ENCODE results near the gene SPRTN. TPM values are rescaled to one million over a fixed set of nuclear protein-coding genes. Genes with fewer than 3 reads are reported as not detected.

The SPRTN gene
- total and polyA plus RNA-seq, 2 experiments from 2014 or later, result 9.1 to 25.0 TPM

DNA sequence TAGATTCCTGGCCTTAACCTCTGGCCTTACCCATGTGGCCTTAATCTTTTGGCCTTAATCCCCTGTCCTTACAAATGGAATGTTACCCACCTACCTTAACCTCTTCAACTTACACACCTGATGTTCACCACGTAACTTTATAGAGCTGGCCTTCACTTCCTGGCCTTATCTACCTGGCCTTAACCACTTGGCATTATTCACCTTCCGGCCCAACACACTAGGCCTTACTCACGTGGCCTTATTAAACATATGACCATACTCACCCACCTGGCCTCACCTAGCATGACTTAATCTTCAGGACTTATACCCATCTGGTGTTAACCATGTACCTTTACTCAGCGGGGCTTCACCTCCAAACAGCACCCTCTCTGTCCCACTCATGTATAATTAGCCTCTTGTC lies 42.2 kb upstream of the SPRTN start:
- Histone ChIP-seq H3K9me2 (ENCODE audit: insufficient read depth) (no peaks in the 10 kb centered on the region), H3K36me3 (ENCODE audit: insufficient read depth) (no peaks in the 10 kb centered on the region), H3K4me2 (no peak overlapping the region), H3K4me1 (ENCODE audit: insufficient read depth) (no peaks in the 10 kb centered on the region), H3K79me2 (replicated peaks; ENCODE audit: insufficient read depth) (no peaks in the 10 kb centered on the region), H3K4me3 (no peak overlapping the region), H3K27me3 (ENCODE audit: insufficient read depth) (no peaks in the 10 kb centered on the region), H2AFZ (no peak overlapping the region), H3F3A (replicated peaks; ENCODE audit: low read depth) (no peaks in the 10 kb centered on the region), H3K27ac (ENCODE audit: low read depth) (no peak overlapping the region), H4K20me1 (replicated peaks; ENCODE audit: insufficient read depth) (no peaks in the 10 kb centered on the region)
- ATAC-seq (no peak), DNase-seq (ENCODE audit: low spot score) (no peak)
- TF ChIP-seq, protein P1, sequence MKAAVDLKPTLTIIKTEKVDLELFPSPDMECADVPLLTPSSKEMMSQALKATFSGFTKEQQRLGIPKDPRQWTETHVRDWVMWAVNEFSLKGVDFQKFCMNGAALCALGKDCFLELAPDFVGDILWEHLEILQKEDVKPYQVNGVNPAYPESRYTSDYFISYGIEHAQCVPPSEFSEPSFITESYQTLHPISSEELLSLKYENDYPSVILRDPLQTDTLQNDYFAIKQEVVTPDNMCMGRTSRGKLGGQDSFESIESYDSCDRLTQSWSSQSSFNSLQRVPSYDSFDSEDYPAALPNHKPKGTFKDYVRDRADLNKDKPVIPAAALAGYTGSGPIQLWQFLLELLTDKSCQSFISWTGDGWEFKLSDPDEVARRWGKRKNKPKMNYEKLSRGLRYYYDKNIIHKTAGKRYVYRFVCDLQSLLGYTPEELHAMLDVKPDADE (IDR thresholded peaks at IDR 0.05), result no peak
- TF ChIP-seq EZH2 (IDR thresholded peaks at IDR 0.05; ENCODE audit: low read depth, unreplicated experiment), result no peak
- TF ChIP-seq, protein P2, sequence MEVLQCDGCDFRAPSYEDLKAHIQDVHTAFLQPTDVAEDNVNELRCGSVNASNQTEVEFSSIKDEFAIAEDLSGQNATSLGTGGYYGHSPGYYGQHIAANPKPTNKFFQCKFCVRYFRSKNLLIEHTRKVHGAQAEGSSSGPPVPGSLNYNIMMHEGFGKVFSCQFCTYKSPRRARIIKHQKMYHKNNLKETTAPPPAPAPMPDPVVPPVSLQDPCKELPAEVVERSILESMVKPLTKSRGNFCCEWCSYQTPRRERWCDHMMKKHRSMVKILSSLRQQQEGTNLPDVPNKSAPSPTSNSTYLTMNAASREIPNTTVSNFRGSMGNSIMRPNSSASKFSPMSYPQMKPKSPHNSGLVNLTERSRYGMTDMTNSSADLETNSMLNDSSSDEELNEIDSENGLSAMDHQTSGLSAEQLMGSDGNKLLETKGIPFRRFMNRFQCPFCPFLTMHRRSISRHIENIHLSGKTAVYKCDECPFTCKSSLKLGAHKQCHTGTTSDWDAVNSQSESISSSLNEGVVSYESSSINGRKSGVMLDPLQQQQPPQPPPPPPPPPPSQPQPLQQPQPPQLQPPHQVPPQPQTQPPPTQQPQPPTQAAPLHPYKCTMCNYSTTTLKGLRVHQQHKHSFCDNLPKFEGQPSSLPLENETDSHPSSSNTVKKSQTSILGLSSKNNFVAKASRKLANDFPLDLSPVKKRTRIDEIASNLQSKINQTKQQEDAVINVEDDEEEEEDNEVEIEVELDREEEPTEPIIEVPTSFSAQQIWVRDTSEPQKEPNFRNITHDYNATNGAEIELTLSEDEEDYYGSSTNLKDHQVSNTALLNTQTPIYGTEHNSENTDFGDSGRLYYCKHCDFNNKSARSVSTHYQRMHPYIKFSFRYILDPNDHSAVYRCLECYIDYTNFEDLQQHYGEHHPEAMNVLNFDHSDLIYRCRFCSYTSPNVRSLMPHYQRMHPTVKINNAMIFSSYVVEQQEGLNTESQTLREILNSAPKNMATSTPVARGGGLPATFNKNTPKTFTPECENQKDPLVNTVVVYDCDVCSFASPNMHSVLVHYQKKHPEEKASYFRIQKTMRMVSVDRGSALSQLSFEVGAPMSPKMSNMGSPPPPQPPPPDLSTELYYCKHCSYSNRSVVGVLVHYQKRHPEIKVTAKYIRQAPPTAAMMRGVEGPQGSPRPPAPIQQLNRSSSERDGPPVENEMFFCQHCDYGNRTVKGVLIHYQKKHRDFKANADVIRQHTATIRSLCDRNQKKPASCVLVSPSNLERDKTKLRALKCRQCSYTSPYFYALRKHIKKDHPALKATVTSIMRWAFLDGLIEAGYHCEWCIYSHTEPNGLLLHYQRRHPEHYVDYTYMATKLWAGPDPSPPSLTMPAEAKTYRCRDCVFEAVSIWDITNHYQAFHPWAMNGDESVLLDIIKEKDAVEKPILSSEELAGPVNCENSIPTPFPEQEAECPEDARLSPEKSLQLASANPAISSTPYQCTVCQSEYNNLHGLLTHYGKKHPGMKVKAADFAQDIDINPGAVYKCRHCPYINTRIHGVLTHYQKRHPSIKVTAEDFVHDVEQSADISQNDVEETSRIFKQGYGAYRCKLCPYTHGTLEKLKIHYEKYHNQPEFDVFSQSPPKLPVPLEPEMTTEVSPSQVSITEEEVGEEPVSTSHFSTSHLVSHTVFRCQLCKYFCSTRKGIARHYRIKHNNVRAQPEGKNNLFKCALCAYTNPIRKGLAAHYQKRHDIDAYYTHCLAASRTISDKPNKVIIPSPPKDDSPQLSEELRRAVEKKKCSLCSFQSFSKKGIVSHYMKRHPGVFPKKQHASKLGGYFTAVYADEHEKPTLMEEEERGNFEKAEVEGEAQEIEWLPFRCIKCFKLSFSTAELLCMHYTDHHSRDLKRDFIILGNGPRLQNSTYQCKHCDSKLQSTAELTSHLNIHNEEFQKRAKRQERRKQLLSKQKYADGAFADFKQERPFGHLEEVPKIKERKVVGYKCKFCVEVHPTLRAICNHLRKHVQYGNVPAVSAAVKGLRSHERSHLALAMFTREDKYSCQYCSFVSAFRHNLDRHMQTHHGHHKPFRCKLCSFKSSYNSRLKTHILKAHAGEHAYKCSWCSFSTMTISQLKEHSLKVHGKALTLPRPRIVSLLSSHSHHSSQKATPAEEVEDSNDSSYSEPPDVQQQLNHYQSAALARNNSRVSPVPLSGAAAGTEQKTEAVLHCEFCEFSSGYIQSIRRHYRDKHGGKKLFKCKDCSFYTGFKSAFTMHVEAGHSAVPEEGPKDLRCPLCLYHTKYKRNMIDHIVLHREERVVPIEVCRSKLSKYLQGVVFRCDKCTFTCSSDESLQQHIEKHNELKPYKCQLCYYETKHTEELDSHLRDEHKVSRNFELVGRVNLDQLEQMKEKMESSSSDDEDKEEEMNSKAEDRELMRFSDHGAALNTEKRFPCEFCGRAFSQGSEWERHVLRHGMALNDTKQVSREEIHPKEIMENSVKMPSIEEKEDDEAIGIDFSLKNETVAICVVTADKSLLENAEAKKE (CRISPR knock-in tag; IDR thresholded peaks at IDR 0.05), result no peak
- Mint-ChIP-seq H3K27ac (no peak overlapping the region), H3K9me3 (no peaks in the 10 kb centered on the region), H3K36me3 (ENCODE audit: low read depth) (no peaks in the 10 kb centered on the region), H3K4me3 (no peak overlapping the region), H3K27me3 (ENCODE audit: insufficient read depth, low read depth, poor library complexity) (no peaks in the 10 kb centered on the region), H3K4me1 (no peaks in the 10 kb centered on the region)

DNA sequence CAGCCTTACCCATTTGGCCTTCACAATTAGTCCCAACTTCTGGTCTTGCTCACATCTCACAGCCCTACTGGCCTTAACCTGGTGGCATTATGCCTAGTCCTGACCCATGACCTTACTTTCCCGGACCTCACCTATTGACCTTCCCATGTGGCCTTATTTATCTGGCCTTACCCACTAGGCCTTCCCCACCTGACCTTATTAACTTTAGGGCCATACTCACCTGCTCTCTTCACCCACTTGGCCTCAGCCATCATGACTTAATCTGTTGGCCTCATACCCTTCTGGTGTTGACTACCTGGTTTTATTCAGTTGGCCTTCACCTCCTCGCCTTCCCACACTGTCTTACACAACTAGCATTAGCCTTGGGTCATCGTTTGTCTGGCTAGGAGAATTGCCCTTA lies 36.1 kb upstream of the SPRTN start:
- Histone ChIP-seq H3F3A (replicated peaks; ENCODE audit: low read depth) (no peaks in the 10 kb centered on the region), H3K9me2 (ENCODE audit: insufficient read depth) (no peaks in the 10 kb centered on the region), H4K20me1 (replicated peaks; ENCODE audit: insufficient read depth) (no peaks in the 10 kb centered on the region), H3K27ac (ENCODE audit: low read depth) (no peak overlapping the region), H3K4me2 (no peak overlapping the region), H3K27me3 (ENCODE audit: insufficient read depth) (no peaks in the 10 kb centered on the region), H3K79me2 (replicated peaks; ENCODE audit: insufficient read depth) (no peaks in the 10 kb centered on the region), H3K36me3 (ENCODE audit: insufficient read depth) (no peaks in the 10 kb centered on the region), H2AFZ (no peak overlapping the region), H3K4me3 (no peak overlapping the region), H3K4me1 (ENCODE audit: insufficient read depth) (no peaks in the 10 kb centered on the region)
- Mint-ChIP-seq H3K9me3 (no peaks in the 10 kb centered on the region), H3K4me3 (no peak overlapping the region), H3K27me3 (ENCODE audit: insufficient read depth, low read depth, poor library complexity) (no peaks in the 10 kb centered on the region), H3K4me1 (no peaks in the 10 kb centered on the region), H3K27ac (no peak overlapping the region), H3K36me3 (ENCODE audit: low read depth) (no peaks in the 10 kb centered on the region)
- TF ChIP-seq POLR2AphosphoS5 (IDR thresholded peaks at IDR 0.05; ENCODE audit: low read depth), result no peak
- TF ChIP-seq, protein P3, sequence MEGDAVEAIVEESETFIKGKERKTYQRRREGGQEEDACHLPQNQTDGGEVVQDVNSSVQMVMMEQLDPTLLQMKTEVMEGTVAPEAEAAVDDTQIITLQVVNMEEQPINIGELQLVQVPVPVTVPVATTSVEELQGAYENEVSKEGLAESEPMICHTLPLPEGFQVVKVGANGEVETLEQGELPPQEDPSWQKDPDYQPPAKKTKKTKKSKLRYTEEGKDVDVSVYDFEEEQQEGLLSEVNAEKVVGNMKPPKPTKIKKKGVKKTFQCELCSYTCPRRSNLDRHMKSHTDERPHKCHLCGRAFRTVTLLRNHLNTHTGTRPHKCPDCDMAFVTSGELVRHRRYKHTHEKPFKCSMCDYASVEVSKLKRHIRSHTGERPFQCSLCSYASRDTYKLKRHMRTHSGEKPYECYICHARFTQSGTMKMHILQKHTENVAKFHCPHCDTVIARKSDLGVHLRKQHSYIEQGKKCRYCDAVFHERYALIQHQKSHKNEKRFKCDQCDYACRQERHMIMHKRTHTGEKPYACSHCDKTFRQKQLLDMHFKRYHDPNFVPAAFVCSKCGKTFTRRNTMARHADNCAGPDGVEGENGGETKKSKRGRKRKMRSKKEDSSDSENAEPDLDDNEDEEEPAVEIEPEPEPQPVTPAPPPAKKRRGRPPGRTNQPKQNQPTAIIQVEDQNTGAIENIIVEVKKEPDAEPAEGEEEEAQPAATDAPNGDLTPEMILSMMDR (conservative IDR thresholded peaks at IDR 0.05; ENCODE audit: low read depth in 2 of 2), result no peak
- no peak for TF ChIP-seq CREB1 (CRISPR knock-in tag; IDR thresholded peaks at IDR 0.05; ENCODE audit: low read depth)
- no peak for TF ChIP-seq ZNF114 (CRISPR knock-in tag; IDR thresholded peaks at IDR 0.05)
- no peak for TF ChIP-seq EZH2phosphoT487 (IDR thresholded peaks at IDR 0.05; ENCODE audit: unreplicated experiment)
- TF ChIP-seq, protein P4, sequence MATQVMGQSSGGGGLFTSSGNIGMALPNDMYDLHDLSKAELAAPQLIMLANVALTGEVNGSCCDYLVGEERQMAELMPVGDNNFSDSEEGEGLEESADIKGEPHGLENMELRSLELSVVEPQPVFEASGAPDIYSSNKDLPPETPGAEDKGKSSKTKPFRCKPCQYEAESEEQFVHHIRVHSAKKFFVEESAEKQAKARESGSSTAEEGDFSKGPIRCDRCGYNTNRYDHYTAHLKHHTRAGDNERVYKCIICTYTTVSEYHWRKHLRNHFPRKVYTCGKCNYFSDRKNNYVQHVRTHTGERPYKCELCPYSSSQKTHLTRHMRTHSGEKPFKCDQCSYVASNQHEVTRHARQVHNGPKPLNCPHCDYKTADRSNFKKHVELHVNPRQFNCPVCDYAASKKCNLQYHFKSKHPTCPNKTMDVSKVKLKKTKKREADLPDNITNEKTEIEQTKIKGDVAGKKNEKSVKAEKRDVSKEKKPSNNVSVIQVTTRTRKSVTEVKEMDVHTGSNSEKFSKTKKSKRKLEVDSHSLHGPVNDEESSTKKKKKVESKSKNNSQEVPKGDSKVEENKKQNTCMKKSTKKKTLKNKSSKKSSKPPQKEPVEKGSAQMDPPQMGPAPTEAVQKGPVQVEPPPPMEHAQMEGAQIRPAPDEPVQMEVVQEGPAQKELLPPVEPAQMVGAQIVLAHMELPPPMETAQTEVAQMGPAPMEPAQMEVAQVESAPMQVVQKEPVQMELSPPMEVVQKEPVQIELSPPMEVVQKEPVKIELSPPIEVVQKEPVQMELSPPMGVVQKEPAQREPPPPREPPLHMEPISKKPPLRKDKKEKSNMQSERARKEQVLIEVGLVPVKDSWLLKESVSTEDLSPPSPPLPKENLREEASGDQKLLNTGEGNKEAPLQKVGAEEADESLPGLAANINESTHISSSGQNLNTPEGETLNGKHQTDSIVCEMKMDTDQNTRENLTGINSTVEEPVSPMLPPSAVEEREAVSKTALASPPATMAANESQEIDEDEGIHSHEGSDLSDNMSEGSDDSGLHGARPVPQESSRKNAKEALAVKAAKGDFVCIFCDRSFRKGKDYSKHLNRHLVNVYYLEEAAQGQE (IDR thresholded peaks at IDR 0.05; ENCODE audit: unreplicated experiment), result no peak
- TF ChIP-seq EZH2 (IDR thresholded peaks at IDR 0.05; ENCODE audit: low read depth, unreplicated experiment), result no peak
- DNase-seq (ENCODE audit: low spot score) (no peak), ATAC-seq (no peak)
